ENCODE measurements around the gene GATD1. TPM values are rescaled to one million over a fixed set of nuclear protein-coding genes. Genes with fewer than 3 reads are reported as not detected.

Gene GATD1
- total RNA-seq, 1 experiment from 2014 or later: 23.0 TPM

Small RNA genes lying within 50 kb of the gene (small RNA-seq; reads per million reads assigned to genes)
- 0 reads per million in 2 experiments for gene SNORA52

Other genes with a start within 250 kb of the GATD1 start
- 30.2 and 36.1 TPM in 2 replicates for gene HRAS, start 241.9 kb downstream of the GATD1 start, total RNA-seq (2014; rRNA removed; shearing (Covaris generic))
- 0.43 and 0.57 TPM in 2 replicates for gene LRRC56, start 240.0 kb downstream of the GATD1 start, total RNA-seq (2014; rRNA removed; shearing (Covaris generic))
- gene LMNTD2, start 216.7 kb downstream of the GATD1 start, total RNA-seq (2014; rRNA removed; shearing (Covaris generic)): 0.38 and 1.8 TPM in 2 replicates
- gene RASSF7, start 216.5 kb downstream of the GATD1 start, total RNA-seq (2014; rRNA removed; shearing (Covaris generic)): 3.0 and 4.3 TPM in 2 replicates
- 9.8 and 11.4 TPM in 2 replicates for gene PHRF1, start 201.0 kb downstream of the GATD1 start, total RNA-seq (2014; rRNA removed; shearing (Covaris generic))
- gene IRF7, start 161.5 kb downstream of the GATD1 start, total RNA-seq (2014; rRNA removed; shearing (Covaris generic)): 3.8 and 5.0 TPM in 2 replicates
- 0.05 TPM in 1 of 2 replicates, not detected in the other for gene CDHR5, start 152.5 kb downstream of the GATD1 start, total RNA-seq (2014; rRNA removed; shearing (Covaris generic))
- gene SCT, start 150.3 kb downstream of the GATD1 start, total RNA-seq (2014; rRNA removed; shearing (Covaris generic)): not detected in 2 replicates
- gene DRD4, start 140.2 kb downstream of the GATD1 start, total RNA-seq (2014; rRNA removed; shearing (Covaris generic)): 0.22 and 0.23 TPM in 2 replicates
- 30.3 and 32.3 TPM in 2 replicates for gene DEAF1, start 82.3 kb downstream of the GATD1 start, total RNA-seq (2014; rRNA removed; shearing (Covaris generic))
- 6.9 and 8.9 TPM in 2 replicates for gene TMEM80, start 81.7 kb downstream of the GATD1 start, total RNA-seq (2014; rRNA removed; shearing (Covaris generic))
- 12.8 and 13.9 TPM in 2 replicates for gene EPS8L2, start 71.3 kb downstream of the GATD1 start, total RNA-seq (2014; rRNA removed; shearing (Covaris generic))
- gene TALDO1, start 30.0 kb downstream of the GATD1 start, total RNA-seq (2014; rRNA removed; shearing (Covaris generic)): 383 and 408 TPM in 2 replicates
- not detected in 2 replicates for gene CEND1, start 12.6 kb upstream of the GATD1 start, total RNA-seq (2014; rRNA removed; shearing (Covaris generic))
- gene SLC25A22, start 20.8 kb upstream of the GATD1 start, total RNA-seq (2014; rRNA removed; shearing (Covaris generic)): 16.2 and 20.8 TPM in 2 replicates
- gene PIDD1, start 27.7 kb upstream of the GATD1 start, total RNA-seq (2014; rRNA removed; shearing (Covaris generic)): 3.1 and 3.6 TPM in 2 replicates
- 1,205 and 1,442 TPM in 2 replicates for gene RPLP2, start 32.5 kb upstream of the GATD1 start, total RNA-seq (2014; rRNA removed; shearing (Covaris generic))
- 15.0 and 15.7 TPM in 2 replicates for gene PNPLA2, start 41.4 kb upstream of the GATD1 start, total RNA-seq (2014; rRNA removed; shearing (Covaris generic))
- 5.0 and 5.5 TPM in 2 replicates for gene CRACR2B, start 50.4 kb upstream of the GATD1 start, total RNA-seq (2014; rRNA removed; shearing (Covaris generic))
- 292 and 302 TPM in 2 replicates for gene CD151, start 55.5 kb upstream of the GATD1 start, total RNA-seq (2014; rRNA removed; shearing (Covaris generic))
- gene POLR2L, start 65.0 kb upstream of the GATD1 start, total RNA-seq (2014; rRNA removed; shearing (Covaris generic)): 143 and 174 TPM in 2 replicates
- gene TSPAN4, start 65.4 kb upstream of the GATD1 start, total RNA-seq (2014; rRNA removed; shearing (Covaris generic)): 131 and 169 TPM in 2 replicates
- gene CHID1, start 133.3 kb upstream of the GATD1 start, total RNA-seq (2014; rRNA removed; shearing (Covaris generic)): 31.2 and 36.8 TPM in 2 replicates
- 25.1 and 35.9 TPM in 2 replicates for gene AP2A2, start 148.4 kb upstream of the GATD1 start, total RNA-seq (2014; rRNA removed; shearing (Covaris generic))